NCI-H524 treated with DMSO at 0.1 percent for 48 hours (cell line): ENCODE data around the gene EVL.
"Not testable (repeated sequence)": the region's sequence is repeated elsewhere in the genome, so short reads cannot be mapped to it uniquely, and the experiment has no call there.

Experiments used
- DNase-seq: peaks from one replicate; lab custom pipeline; 2025; lab: John Stamatoyannopoulos, UW

The EVL gene

DNA sequence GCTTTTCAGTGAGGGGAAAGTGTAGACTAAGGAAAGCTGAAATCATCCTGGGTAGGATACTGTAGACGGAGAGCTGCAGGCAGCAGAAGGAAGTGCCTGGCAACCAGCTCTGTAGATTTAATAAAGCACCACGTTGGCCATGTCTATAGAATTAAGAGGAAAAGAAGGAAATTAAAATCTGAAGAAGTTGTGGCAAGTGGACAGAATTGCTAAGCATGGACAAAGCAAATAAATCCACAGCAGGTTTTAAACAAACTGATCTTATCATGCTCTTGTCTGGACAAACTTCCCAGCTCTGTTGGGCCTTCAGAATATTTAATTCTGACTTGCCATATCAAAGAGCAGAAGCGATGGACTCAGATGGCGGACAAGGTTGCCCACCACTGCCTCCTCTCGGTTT is 27.2 kb upstream of the EVL start:
- DNase-seq = no peak

DNA sequence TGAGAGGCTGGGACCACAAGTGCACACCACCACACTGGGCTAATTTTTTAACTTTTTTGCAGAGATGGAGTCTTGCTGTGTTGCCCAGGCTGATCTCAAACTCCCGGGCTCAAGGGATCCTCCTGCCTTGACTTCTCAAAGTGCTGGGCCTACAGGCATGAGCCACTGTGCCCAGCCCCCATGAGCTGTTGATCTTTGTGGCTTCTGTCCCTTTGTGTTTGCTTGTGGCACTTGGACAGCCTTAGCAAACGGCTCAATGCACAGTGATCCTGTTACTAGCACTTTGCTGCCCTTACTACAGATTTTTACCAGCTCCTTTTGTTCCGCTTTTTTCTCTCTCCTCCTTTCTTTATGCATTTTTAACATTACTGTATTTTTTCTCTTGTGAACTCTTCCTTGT is 25.3 kb upstream of the EVL start:
- DNase-seq = no peak

DNA sequence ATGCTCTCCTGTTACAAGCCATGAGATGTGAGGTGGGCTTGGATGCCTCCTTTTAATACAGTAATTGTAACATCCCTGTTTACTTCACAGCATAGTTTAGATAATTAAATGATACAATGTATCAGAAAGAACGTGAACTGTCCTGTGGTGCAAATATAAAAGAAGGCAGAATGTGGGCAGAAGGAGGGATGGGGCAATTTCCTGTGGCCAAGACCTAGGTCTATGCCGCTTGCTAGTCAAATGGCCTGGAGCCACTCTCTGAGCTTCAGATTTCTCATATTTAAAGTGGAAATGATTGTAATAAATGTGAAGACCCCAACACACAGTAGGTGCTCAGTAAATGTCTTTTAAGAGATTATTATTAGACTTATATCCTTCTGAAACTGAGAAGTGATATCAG is 24.0 kb upstream of the EVL start:
- no peak for DNase-seq

DNA sequence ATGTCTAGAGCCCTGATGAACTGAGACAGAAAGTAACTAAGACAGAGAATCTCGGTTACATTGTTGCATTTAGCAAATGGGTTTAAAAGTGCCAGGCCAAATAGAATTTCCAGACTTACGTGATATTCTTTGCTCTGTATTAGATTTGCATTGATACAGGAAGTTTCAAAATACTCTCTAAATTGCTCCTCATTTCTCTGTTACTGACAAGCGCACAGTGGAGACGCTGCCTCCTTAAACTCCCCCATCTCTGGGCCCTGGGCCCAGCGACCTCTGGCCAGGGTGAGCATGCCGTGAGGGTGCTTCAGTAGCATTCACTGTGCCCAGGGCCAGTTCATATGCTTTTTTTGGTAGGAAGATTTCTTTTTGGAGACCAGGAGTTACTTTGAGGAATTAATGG is 22.9 kb upstream of the EVL start:
- no peak for DNase-seq

DNA sequence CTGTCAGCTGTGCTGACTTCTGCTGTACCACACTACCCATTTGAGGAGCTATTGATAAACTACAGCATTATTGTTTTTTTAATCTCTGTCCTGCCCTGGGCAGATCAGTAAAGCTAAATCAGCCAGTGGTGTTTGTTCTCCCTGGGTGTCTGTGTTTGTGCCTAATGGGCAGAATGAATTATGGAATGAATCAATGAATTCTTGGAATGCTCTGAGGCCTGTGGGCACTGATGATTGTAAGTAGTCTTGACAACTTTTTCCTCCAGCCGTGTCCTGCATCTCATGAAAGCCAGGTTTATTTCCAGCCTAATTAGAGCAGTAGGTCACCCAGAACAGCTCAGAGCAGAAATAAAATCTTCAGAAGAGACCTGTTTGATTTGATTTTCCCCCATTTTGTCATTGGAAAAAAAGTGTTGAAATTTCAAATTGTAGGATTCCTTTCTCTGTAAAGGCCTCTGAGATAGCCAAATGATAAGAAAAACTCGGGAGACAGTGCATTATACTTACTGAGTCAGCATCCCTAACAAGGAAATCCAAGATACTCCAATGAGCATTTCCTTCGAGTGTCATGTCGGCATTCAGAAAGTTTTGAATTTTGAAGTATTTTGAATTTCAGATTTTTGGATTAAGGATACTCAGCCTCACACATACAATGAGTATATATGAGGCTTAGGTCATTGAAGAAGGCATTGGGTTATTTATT is 19.4 kb upstream of the EVL start:
- DNase-seq = no peak

DNA sequence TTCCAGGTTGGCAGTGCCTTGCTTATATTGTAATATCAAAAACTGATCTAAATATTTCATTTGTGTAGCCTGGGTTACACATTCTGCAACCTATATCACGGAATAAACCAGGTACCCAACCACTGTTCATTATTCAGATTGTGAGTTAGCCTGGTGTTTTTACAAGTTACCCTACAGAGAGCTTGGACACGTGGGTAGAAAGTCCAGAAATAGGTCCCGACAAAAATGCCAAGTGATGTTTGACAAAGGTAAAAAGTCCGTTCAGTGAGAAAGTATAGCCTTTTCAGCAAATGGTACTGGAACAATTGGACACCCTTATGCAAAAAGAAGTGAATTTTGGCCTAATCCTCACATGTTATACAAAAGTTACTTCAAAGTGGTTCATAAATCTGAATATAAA is 17.6 kb upstream of the EVL start:
- DNase-seq = no peak

DNA sequence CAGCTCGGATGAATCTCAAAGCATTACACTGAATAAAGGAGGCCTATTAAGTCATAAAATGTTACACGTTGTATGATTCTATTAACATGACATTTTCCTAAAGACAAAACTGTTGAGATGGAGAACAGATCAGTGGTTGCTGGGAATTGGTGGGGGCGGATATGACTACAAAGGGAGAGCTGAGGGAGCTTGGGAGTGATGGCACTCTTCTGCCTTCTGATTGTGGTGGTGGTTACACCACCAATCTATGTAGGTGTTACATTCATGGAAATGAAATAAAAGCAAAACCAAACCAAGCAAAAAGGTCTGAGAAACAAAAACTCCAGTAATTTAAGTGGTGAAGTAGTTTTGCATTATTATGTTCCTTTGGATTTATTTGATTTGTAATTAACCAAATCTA is 16.4 kb upstream of the EVL start:
- no peak for DNase-seq

DNA sequence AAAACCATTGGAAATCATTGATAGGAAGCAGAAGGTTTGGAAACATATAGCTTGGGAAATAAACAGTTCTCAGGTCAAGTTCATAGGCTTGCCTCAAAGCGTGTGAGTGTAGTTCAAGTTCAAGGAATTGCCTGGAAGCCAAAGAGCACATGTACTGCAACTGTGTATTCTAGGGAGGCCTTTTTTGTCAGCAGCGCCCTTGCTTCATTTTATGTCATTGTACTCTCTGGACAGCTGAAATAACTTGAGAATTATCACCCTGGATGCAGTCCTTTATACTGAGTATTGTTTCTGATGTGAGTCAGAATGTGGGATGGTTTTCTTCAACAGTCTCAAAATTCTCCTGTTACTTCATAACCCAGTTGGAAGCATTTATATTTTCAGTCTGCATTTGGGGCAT is 16.0 kb upstream of the EVL start:
- DNase-seq = no peak

DNA sequence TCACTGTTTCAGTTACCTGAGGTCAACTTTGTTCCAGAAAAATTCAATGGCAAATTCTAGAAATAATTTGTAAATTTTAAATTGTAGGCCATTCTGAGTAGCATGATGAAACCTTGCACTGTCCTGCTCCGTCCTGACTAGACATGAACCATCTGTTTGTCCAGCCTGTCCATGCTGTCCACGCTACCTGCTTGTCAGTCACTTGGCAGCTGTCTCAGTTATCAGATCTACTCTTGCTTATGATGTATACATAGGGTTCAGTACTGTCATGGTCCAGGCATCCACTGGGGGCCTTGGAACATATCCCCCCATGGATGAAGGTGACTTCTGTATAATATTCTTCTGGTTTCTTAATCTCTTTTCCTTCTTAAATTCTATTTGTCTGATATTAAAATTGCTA is 14.1 kb upstream of the EVL start:
- no peak for DNase-seq

DNA sequence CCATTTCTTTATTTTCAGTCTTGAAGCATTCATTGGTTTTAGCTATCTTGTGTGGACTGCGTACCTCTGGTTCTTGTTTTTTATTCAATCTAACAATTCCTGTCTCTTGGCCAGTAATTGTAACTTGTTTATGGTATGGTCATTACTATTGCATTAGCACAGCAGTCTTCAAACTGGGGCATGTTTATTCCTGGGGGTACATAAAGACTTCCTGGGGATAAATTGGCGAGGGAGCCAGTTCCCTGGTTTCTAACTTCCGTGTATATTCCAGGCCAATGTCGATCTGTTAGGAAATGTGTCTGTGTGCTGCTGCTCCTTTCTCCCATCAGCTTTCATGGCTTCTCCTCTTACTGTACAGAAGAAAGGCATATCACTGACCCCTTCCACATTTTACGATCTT is 13.7 kb upstream of the EVL start:
- no peak for DNase-seq

DNA sequence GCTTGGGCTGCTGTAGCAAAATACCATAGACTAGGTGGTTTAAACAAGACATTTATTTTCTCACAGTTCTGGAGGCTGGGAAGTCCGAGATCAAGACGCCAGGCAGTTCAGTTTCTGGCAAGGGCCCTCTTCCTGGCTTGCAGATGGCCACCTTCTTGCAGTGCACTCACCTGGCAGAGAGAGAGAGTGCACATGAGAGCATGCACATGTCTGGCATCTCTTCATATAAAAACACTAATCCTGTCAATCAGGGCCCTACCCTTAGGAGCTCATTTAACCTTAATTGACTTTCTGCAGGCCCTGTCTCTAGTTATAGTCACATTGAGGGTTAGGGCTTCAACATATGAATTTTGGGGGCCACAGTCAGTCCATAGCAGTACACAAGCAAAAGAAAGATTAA is 12.4 kb upstream of the EVL start:
- no peak for DNase-seq

DNA sequence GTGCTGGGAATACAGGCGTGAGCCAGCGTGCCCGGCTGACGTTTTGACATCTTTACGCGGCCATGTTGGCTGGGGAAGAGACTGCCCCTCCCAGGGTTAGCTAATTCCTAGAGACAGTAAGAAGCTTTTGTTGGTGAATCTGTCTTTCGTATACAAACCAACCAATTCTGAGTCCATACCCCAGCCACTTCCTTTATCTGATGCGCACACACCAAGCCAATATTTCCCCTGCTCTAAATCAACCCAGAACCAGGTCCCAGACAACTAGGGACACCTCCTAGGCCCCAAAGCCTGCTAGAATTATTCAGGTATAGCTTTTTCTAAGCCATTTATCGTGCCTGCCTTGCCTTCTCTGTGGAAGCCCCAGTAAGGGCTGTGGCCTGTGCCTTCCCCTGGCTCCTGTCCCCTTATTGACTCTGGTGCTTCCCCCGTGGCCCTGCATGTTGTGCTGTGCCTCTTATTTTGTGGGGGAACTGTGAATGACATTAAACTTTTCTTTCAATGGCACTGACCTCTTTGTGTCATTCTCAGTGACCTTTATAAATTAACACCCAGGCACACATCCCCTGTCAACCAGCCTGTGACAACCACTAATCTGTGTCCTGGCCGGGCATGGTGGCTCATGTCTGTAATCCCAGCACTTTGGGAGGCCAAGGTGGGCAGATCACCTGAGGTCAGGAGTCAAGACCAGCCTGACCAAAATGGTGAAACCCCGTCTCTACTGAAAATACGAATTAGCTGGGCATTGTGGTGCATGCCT is 10.7 kb upstream of the EVL start:
- no peak for DNase-seq

DNA sequence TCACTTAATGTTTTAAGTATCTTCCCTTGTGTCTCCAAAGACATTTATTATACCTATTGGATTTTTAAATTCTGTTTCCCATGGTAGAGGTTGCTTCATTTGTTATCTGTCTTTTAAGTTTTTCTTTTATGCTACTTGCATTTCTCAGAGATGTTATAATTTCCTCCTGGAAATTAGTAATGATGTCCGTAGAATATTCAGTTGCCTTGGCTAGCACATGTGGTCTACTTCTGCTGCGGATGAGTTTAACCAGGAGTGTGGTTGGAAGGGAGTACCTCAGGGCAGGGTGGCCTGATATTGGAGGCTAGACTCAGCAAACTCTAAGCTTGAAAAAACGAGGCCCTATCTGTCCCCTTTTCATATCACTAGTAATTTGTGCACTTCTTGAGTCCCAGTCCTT is 8.8 kb upstream of the EVL start:
- no peak for DNase-seq

DNA sequence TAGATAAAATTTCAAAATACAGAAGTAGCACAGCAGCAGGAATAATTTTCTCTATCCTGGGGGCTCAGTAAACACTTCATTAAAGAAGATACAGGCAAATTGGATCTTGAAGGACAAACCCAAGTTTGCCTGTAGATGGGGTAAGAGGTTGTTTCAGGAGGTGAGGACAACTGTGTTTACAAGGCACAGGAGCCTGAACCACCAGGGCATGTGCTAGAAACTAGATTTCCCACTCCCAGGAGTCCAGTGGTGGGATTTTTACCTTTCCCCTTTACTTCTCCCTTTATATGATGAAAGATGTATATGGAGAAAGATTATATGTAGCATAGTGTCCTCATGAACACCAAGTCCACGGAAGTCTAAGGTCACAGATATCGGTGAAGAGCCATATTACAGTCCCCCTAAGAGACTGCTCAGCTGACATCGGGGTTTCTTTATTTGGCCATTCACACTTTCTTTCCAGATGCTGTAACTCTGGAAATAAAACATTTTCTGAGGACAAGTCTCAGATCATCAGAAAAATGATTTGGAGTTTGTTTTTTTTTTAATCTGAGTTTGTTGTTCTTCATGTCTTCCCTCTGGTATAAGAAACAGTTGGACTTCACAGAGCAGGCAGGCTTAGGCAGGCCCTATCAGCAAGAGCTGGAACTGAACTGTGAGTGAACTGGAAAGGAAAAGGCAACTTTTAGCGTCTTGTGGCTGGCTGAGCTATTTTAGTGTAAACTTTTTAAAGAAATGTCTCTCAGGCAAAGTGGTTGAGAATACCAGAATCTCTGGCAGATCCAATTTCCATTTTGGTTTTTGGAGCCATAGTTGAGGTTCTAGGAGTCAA is 8.0 kb upstream of the EVL start:
- DNase-seq = no peak

DNA sequence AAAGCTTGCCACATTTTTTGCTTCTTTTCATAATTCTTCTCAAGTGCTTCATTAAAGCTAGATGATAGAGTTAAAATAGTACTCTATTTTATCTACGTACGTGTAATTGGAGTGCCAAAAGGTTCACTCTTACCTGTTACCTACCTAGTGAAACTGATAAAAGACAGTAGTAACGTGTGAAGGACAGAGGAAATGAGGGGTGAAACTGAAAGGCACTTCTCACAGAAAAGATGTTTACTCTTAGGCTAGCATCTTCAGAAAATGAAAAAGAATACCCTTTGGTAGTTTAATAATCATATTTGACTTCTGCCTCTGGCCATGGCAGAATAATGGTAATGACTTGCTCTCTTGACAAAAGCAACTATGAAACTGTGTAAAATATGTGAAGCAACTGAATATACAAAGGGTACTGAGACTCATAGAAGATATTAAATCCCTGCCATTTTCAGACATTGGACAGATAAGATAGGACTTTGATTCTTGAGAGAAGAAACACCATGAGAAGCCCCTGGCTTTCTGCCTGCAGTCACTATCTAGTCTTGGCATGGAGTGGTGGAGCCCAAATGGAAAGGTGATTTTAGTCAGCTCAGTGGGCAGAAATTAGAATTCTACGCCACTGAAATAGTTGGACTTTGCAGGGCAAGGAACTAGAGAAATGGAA is 6.3 kb upstream of the EVL start:
- DNase-seq = no peak

DNA sequence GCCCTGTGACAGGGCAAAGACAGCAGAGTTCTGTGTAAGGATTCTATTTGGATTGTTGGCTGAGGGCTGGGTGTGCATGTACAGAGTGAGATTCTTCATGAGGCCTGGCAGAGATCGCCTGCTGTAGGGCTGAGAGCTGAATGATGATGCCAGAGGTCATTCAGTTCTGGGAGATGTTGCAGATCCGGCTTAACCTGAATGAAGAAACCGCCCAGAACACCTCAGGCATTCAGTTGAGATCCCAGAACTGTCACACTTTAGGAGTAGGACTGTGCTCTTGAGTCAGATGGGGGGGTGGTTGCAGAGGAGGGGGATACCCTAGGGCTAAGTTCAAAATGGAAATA is 5.8 kb upstream of the EVL start:
- no peak for DNase-seq

DNA sequence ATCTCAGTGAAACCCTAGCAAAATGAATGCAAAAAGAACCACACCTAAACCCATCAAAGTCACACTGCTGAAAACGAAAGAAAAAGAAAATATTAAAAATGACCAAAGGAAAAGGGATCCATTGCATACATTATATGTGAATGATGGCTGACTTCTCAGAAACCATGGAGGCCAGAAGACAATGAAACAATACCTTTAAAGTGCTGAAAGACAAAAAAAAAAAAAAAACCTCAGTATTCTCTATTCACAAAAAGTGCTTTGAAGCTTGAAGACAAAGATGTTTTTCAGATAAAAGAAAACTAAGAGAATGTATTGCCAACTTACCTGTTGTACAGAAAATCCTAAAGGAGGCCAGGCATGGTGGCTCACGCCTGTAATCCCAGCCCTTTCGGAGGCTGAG is 4.5 kb upstream of the EVL start:
- DNase-seq = no peak

DNA sequence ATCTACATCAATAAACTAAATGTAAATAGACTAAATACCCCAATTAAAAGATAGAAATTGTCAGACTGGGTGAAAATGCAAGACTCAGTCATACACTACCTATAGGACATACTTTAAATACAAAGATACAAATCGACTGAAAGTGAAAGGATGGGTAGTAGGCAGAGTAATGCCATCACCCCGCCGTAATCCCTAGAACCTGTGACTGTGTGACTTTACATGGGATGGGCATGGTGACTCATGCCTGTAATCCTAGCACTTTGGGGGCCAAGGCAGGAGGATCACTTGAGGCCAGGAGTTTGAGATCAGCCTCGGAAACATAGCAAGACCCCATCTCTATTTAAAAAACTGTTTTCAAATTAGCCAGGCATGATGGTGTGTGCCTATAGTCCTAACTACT is 2.6 kb upstream of the EVL start:
- DNase-seq = no peak

DNA sequence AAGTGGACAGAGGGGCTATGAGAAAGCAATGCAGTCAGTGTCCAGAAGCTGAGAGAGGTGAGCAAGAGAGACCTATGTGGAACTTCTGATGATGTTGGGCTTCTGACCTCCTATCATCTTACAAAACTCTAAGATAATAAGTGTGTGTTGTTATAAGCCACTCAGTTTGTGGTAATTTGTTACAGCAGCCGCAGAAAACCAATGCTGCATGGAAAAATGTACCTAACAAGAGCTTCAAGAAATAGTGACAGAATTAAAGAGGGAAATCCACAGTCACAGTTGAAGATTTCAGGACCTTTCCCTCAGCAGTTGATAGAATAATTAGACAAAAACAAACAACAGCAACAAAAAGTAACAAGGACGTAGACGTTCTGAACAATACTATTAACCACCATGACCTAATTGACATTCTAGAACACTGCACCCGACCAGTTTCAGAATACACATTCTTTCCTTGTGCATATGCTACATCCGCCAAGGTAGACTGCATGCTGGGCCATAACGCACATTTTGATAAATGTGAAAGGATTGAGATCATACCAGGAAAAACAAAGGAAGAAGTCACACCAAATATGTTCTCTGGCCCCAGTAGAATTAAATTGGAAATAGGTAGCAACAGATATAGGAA is 1.8 kb upstream of the EVL start:
- DNase-seq = no peak

DNA sequence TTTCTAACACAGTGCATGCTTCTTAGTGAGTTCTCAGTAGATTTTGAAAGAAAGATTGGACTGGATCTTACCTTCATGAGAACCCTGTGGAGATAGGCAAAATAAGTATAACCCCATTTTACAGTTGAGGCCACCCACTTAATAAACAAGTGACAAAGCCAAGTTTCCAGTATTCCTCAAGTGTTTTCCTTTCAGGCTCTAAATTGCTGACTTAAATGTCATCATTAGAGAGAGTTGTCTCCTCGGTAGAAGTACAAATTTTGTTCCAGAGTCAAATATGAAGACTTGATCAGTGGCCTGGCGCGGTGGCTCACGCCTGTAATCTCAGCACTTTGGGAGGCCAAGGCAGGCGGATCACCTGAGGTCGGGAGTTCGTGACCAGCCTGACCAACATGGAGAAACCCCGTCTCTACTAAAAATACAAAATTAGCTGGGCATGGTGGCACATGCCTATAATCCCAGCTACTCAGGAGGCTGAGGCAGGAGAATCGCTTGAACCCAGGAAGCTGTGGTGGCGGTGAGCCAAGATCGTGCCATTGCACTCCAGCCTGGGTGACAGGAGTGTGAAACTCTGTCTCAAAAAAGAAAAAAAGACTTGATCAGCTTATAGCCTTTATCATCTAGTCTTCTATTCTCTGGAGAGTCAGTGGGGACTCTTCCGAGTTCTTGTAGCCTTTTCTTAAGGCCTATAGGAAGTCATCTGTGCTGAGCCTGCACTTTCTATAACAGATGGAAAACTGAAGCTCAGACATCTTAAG is 708 bp upstream of the EVL start:
- DNase-seq = not testable (repeated sequence)

DNA sequence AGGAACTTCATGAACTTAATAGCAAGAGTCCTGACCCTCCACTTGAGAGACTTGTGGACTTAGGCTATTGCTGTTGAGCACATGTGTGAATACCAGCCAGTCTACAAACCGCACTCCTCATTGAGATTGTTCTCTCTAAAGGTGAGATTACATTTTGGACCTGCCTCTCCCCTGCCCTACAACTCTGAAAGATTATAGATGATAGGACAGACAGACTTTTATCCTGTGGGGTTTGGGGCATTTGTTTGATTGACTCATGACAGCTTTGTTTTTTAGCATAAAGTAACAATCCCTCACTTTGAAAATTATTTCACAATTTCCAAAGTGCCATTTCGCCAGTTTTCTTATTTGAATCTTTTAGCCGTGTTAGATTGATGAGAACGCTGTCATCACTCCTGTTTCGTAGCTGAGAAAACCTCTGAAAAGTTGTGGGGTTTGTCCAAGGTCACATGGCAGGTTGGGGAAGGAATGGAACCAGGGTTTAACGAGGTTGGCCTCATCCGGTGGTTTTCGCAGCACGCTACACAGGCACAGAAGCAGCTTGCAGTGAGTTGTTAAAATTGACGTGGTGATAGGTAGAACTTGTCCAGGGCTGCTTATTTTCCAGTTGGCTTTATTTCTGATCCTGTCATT is 836 bp downstream of the EVL start:
- DNase-seq = no peak
